Lung (tissue), 12 donors: ENCODE results near the gene POLD2. TPM values are rescaled to one million over a fixed set of nuclear protein-coding genes. Genes with fewer than 3 reads are reported as not detected.
A peak's percentile ranks its signal among the peaks of the same experiment; 100 is the strongest.

ENCODE experiments used
- ATAC-seq: fragments of 200-7000 bp; cut with Tn5 transposase; one replicate; pipeline ENCODE4 v1.9.1; 2020; ENCODE audit warnings: moderate number of reproducible peaks; ENCODE audit not compliant: insufficient read depth, low FRiP score
- DNase-seq, 3 donors: peaks; one replicate each; pipeline ENCODE4 v3.0.0-alpha.2; 2013 to 2017
- H3K27ac ChIP-seq, 2 donors: one replicate each; pipeline ENCODE4 v1.5.1; 2013; ENCODE audit warnings: mild to moderate bottlenecking in 2 of 2, moderate library complexity in 2 of 2, control low read depth in 1 of 2, inconsistent platforms in 1 of 2, low read depth in 1 of 2, low read length in 1 of 2
- H3K27me3 ChIP-seq, 3 donors: one replicate each; pipeline ENCODE4 v1.5.1; 2013; ENCODE audit warnings: low read length in 2 of 3; ENCODE audit not compliant: control insufficient read depth in 3 of 3, insufficient read depth in 3 of 3
- H3K36me3 ChIP-seq, 4 donors: one replicate each; pipeline ENCODE4 v1.5.1; 2013; ENCODE audit warnings: low read length in 4 of 4, mild to moderate bottlenecking in 1 of 4, moderate library complexity in 1 of 4; ENCODE audit not compliant: control insufficient read depth in 4 of 4, insufficient read depth in 4 of 4
- H3K4me1 ChIP-seq, 5 donors: one replicate each; pipeline ENCODE4 v1.5.1; 2013; ENCODE audit warnings: low read length in 5 of 5, mild to moderate bottlenecking in 2 of 5, moderate library complexity in 1 of 5; ENCODE audit not compliant: control insufficient read depth in 5 of 5, insufficient read depth in 5 of 5
- H3K4me3 ChIP-seq: one replicate; pipeline ENCODE4 v1.5.1; 2013; ENCODE audit warnings: mild to moderate bottlenecking, control low read depth, moderate library complexity
- H3K9ac ChIP-seq, 2 donors: one replicate each; pipeline ENCODE4 v1.5.1; 2013; ENCODE audit warnings: low read length in 2 of 2, control low read depth in 1 of 2; ENCODE audit not compliant: insufficient read depth in 1 of 2
- H3K9me3 ChIP-seq, 4 donors: one replicate each; pipeline ENCODE4 v1.5.1; 2013; ENCODE audit warnings: low read length in 3 of 4, mild to moderate bottlenecking in 1 of 4, moderate library complexity in 1 of 4; ENCODE audit not compliant: control insufficient read depth in 4 of 4, insufficient read depth in 3 of 4
- CTCF ChIP-seq: IDR thresholded peaks from 2 replicates; pipeline ENCODE4 v1.5.1; 2012; ENCODE audit warnings: mild to moderate bottlenecking; ENCODE audit errors: control extremely low read depth, extremely low read depth
- WGBS, 2 donors: extraction: QIAGEN DNeasy Blood & Tissue Kit; methylation state at CpG; one replicate each; pipeline ENCODE4 v1.1.7; 2013; 5-methylcytosine and 5-hydroxymethylcytosine counted together
- polyA plus RNA-seq, 2 donors: library from polyadenylated mRNA; stranded (reverse); fragments of 200-250 nt; gene quantifications; one replicate each; pipeline ENCODE4 v1.2.1, GENCODE V29; 2013
- total RNA-seq, 2 donors: library from RNA; depleted of rRNA in 1 of 2; stranded (reverse); fragments of >200 nt in 1 of 2; gene quantifications; one replicate each; pipeline ENCODE4 v1.2.1, GENCODE V29; 2014 to 2021
- donor health status: control.
- donor health status: control.
- donor health status: Bipolar disorder and iron deficiency.
- donor health status: healthy.
- donor health status: DM: yes; HTN: yes; CAD: no.

POLD2 gene
- total and polyA plus RNA-seq, 4 donors, result 48.8 to 90.7 (median 71.3) TPM

DNA sequence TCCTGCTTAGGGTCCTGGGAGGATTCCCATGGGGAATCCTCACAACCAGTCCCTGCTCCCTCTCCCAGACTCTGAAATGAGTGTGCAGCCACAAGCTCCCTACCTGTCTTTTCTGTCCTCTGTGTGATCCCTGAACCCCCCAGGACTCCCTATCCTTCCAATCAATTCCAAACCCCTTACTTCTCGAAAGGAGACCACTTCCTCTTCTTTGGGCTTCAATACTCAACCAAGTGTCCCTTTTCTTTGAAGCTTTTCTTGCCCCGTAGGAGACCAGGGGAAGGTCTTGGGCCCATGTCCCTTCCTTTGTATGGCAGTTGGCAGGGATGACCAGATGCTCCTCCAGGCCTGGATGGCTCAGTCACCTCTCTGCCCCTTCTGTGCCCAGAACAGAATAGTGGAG lies 17.5 kb downstream of the POLD2 start:
- ATAC-seq (no peak), DNase-seq (no peak)
- no peaks in the 10 kb centered on the region for H3K9me3 ChIP-seq
- H3K4me1 ChIP-seq, result peaks cover 0 to 21% (median 3%) of the 10 kb centered on the region in 5 donors
- 44 to 65% methylated on average over 2 of the region's 2 CpGs for WGBS, 2 donors
- peak overlapping the region; percentile 34 for H3K4me3 ChIP-seq
- H3K27ac ChIP-seq, result peak overlapping the region in 1 of 2 donors; percentile 48
- TF ChIP-seq CTCF, result no peak
- peak overlapping the region in 1 of 2 donors; percentile 11 for H3K9ac ChIP-seq
- peaks cover 0 to 15% (median 4%) of the 10 kb centered on the region in 4 donors for H3K36me3 ChIP-seq
- no peaks in the 10 kb centered on the region for H3K27me3 ChIP-seq

DNA sequence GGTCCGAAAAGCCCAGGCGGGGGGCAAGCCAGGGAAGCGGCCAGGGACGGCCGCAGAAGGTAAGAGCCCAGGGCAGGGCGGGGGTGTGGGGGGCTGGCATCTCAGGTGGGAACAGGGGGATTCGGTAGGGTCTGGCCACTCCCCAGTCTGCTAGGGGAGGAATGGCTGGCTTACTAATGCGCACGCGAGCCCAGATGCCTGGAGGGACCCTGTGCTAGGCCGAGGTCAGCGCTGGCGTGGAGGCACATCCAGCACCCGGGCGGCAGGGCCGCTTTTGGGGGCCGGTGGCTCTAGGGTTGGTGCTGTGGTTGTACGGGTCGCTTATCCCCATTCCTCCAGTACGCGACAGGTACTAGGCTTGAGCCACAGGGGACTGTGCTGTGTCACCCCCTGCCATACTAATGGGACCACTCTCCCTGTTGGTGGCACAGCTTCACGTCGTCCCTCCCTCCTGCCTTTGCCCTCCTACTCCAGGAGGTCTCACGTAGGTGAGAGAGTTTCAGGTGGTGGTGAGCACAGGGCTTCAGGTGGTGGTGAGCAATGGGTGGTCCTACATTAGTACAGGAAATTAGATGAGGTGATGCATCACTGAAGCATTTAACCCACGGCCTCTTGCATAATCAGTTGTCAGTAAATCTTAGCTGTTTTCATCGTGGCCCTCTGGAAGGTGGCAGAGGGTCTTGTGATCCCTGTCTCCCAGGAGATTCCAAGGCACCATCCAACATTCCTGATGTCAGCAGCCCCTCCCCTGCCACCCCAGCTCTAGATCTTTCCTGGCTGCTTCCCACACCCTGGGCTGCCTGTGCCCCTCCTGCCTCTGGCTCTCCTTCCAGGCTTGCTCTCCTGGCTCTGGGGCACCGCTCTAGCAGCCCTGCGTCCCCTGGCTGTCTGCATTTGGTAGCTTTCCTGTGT lies 18.2 kb downstream of the POLD2 start:
- H3K27me3 ChIP-seq, result no peaks in the 10 kb centered on the region
- H3K36me3 ChIP-seq, result peaks cover 0 to 11% (median 4%) of the 10 kb centered on the region in 4 donors
- no peaks in the 10 kb centered on the region for H3K9me3 ChIP-seq
- ATAC-seq, result no peak
- no peak for TF ChIP-seq CTCF
- peak in 2 of 3 donors; percentile 37 to 41 for DNase-seq
- 40 to 45% methylated on average over 24 to 28 of the region's 28 CpGs for WGBS, 2 donors
- peak overlapping the region; percentile 11 to 25 for H3K9ac ChIP-seq
- H3K4me1 ChIP-seq, result peaks cover 0 to 27% (median 3%) of the 10 kb centered on the region in 5 donors
- peak overlapping the region in 1 of 2 donors; percentile 81 for H3K27ac ChIP-seq
- H3K4me3 ChIP-seq, result peak overlapping the region; percentile 34

DNA sequence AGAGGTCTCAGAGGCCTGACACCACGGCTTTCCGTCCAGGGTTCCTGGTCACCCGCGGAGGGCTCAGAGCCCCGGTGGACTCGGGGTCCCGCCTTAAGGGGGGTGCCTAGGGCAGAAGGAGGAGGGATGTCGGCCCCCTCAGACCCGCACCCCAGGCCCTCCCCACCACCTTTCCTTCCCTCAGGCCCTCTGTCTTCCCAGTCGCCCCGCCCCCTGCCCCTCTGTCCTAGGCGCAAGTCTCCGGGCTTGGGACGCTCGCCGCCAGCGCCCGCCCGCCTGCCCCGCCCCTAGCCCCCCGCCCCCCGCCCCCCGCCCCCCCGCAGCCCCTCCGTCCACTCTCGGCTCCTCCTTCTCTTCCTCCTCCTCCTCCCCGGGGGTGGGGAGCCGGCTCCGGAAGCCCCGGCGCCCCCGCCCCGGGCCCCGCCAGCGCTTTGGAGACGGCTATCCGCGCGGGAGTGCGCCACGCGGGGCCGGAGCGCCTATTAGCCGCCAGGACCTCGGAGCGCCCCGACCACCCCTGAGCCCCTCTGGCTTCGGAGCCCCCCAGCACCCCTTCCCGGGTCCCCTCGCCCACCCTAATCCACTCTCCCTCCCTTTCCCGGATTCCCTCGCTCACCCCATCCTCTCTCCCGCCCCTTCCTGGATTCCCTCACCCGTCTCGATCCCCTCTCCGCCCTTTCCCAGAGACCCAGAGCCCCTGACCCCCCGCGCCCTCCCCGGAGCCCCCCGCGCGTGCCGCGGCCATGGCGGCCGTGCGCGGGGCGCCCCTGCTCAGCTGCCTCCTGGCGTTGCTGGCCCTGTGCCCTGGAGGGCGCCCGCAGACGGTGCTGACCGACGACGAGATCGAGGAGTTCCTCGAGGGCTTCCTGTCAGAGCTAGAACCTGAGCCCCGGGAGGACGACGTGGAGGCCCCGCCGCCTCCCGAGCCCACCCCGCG lies 19.2 kb downstream of the POLD2 start, which contains the start of gene AEBP1:
Gene AEBP1 (plus strand): TSS at position 423 of the 937 bp plus-strand sequence. CDS start 321 bp downstream, at position 744.
- Histone ChIP-seq H3K4me1 (peaks cover 0 to 27% (median 3%) of the 10 kb centered on the region in 5 donors), H3K4me3 (peak within 1 kb of the TSS; percentile 34), H3K9ac (peak within 1 kb of the TSS; percentile 11 to 25), H3K36me3 (peaks cover 0 to 11% (median 4%) of the 10 kb centered on the region in 4 donors), H3K27me3 (no peaks in the 10 kb centered on the region), H3K27ac (peak within 1 kb of the TSS in 1 of 2 donors; percentile 81), H3K9me3 (no peaks in the 10 kb centered on the region)
- DNase-seq (peak; percentile 65 to 70 (median 67)), ATAC-seq (no peak)
- no peak for TF ChIP-seq CTCF
- 3% methylated on average over 68 to 84 of the region's 87 CpGs for WGBS, 2 donors
